DMS53 (cell line): ENCODE measurements around the gene FAM168B.
A peak's percentile ranks its signal among the peaks of the same experiment; 100 is the strongest.
"Not testable (repeated sequence)": the region's sequence is repeated elsewhere in the genome, so short reads cannot be mapped to it uniquely, and the experiment has no call there.

ENCODE experiments used
- DNase-seq: peaks from one replicate; lab custom pipeline; 2025; lab: John Stamatoyannopoulos, UW

Gene FAM168B

GRCh38 chr2:131093006-131093695 lies at the start of gene FAM168B:
TSS of gene FAM168B (minus strand) at chr2:131093460. CDS start at chr2:131082646, 10,814 bp downstream.
- peak; percentile 88 for DNase-seq

GRCh38 chr2:131142849-131143248 lies 49.6 kb upstream of the FAM168B start:
- no peak for DNase-seq

GRCh38 chr2:131140581-131140980 lies 47.3 kb upstream of the FAM168B start:
- no peak for DNase-seq

GRCh38 chr2:131132729-131133128 lies 39.5 kb upstream of the FAM168B start:
- no peak for DNase-seq

DNA sequence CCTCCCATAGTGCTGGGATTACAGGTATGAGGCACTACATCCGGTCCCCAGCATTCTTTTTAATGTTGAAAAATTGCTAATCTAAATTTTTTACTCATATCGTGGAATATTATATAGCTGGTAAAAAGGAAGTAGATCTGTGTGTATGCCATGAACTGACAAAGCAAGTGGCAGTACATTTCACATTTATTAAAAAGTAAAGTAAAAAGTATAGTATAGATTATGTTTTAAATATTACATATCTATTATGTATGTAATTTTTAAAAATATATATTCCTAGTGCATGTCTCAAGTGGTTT lies 37.0 kb upstream of the FAM168B start:
- DNase-seq = no peak

DNA sequence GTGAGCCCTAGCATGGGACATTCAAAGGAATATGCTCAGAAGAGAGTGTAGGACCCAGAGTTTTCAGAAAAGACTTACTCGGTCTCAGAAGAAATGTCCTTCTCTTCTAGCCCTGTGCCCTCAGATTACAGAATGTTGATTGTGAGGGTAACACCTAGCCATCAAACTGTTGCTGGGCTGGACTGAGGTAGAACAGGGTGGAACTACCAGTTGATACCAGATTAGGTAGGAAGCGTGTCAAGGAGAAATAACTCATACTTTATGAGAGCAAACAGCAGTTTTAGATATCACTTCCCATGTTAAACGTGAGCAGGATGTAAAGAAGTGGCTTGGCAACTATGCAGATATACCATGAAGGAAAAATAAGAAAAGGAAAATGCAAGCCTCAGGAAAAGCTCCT lies 34.7 kb upstream of the FAM168B start:
- DNase-seq = no peak

GRCh38 chr2:131127076-131127475 lies 33.8 kb upstream of the FAM168B start:
- DNase-seq = no peak

DNA sequence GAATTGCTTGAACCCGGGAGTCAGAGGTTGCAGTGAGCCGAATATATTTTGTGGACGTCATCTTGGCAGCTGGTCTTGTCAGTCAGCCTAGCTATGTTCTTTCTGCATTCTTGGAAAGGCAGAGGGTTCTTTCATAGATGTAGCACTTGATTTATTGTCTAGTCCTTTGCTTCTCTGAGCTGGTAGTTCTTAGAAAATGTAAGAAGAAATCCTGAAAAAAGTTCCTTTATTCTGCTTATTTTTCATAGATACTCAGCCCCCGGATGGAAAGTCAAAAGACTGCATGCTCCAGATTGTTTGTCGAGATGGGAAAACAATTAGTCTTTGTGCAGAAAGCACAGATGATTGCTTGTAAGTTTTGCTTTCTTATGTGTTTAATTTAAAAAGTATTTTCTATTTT lies 33.2 kb upstream of the FAM168B start:
- no peak for DNase-seq

DNA sequence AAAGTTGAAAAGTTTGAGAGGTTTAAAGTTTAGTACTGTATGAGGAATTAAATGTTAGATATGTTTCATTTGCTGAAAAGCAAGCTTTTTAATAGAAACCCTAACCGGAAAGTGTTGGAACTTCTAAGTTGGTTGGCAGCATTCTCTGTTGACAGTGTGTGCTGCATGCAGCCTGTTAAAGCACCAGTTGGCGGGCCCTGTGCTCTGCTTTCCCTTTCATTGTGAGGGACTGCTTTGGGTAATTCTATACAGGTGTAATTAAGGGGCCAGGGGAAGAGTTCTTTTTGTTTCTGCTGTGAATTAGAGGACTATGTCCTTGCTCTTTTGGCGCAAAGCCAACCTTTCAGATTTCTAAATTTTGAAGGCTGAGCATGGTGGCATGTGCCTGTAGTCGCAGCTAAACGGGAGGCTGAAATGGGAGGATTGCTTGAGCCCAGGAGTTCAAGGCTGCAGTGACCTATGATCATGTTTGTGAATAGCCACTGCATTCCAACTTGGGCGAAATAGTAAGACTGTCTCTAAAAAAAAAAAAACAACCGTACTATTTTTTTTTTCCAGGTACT lies 32.0 kb upstream of the FAM168B start:
- no peak for DNase-seq

DNA sequence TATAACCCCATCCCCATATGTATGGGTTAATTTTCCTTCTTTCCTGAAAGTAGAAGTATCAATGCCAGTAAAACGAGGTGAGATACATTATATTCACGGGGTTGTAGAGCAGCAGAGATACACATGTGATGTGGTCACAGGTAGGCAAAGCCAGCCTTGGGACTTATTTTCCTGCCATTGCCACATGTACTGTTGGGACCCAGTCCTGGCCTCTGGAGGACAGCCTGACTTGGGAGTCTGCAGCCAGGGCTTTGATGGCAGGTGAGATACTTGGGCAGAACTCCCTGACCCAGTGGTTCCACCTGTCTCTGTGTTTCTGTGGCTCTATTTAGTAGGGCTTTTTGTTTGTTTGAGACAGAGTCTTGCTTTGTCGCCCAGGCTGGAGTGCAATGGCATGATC lies 29.9 kb upstream of the FAM168B start:
- DNase-seq = no peak

GRCh38 chr2:131122496-131122895 lies 29.2 kb upstream of the FAM168B start:
- DNase-seq = no peak

GRCh38 chr2:131121464-131121863 lies 28.2 kb upstream of the FAM168B start:
- no peak for DNase-seq

GRCh38 chr2:131120815-131121317 lies 27.6 kb upstream of the FAM168B start:
- no peak for DNase-seq

- no peak for DNase-seq
These were observed 22.5 kb upstream of the FAM168B start for GRCh38 chr2:131115752-131116151.

DNA sequence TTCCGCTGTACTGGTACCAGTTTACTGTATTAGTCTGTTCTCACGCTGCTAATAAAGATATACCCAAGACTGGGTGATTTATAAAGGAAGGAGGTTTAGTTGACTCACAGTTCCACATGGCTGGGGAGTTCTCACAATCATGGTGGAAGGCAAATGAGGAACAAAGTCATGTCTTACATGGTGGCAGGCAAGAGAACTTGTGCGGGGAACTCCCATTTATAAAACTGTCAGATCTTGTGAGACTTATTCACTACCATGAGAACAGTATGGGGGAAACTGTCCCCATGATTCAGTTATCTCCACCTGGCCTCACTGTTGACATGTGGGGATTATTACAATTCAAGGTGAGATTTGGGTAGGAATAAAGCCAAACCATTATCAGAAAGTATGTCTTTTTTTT lies 21.7 kb upstream of the FAM168B start:
- not testable (repeated sequence) for DNase-seq

DNA sequence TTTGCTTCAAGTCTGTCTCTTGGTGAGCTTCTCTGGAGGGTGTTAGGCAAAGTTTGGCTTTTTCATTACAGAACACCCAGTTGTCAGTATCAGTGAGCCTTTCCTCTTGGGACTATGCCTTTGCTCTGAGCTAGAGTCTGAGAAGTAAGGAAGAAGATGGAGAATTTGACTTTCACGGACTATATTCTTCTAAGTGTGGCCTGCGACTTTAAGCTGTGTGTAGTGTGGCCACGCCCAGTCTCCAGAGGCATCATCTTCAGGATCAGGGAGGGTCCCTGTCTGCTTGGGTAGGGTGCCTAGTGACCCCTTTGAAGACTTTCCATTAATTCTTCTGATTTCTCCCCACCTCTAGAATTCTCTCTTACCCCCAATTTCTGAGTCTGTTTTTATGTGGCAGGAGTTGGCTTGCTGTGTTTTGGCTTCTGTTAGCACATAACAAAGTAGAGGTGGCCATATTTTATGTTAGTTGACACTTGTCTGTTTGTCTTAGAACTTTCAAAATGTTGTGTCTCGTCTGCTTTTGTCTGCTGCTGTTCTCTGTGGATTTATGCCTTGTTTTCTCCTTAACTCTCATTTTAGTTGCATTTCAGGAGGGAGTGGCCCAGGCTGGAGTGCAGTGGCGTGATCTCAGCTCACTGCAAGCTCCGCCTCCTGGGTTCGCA lies 20.4 kb upstream of the FAM168B start:
- no peak for DNase-seq

- no peak for DNase-seq
These were observed 19.3 kb upstream of the FAM168B start for GRCh38 chr2:131112529-131112928.

GRCh38 chr2:131105950-131106801 lies 12.9 kb upstream of the FAM168B start:
- peak; percentile 61 for DNase-seq

- DNase-seq = peak; percentile 81
These were observed 12.1 kb upstream of the FAM168B start, which contains the start of gene PLEKHB2 for GRCh38 chr2:131105156-131105949. TSS of gene PLEKHB2 (plus strand) at chr2:131105336. CDS start at chr2:131120942, 15,606 bp downstream.

DNA sequence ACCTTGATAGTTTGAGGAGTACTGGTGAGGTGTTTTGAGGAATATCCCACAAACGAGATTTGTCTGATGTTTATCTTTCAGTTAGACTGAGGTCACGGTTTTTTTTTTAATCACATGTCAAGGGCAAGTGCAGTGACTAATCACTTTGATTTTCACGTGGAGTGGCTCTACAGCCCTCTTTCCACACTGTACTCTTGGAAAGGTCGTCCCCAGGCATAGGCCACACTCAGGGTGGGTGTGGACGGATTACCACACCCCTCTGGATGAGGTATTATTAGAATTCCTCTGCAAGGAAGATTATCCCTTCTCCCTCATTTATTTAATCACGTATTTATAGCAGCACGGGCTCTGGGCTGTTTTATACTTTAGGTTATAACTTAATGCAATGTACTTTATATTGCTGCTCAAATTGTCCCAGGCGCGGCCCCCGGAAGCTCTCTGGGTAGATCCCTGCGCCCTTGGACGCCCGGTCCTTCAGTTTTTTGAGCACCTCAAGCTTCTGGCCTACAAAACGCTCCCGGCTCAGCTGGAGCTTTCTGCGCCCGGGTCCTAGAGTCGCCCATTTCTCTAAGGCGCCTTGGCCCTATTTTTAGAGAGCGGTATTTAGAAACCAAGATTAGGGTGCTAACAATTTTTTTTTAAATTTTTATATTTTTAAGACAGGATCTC lies 11.4 kb upstream of the FAM168B start:
- peak; percentile 75 for DNase-seq

DNA sequence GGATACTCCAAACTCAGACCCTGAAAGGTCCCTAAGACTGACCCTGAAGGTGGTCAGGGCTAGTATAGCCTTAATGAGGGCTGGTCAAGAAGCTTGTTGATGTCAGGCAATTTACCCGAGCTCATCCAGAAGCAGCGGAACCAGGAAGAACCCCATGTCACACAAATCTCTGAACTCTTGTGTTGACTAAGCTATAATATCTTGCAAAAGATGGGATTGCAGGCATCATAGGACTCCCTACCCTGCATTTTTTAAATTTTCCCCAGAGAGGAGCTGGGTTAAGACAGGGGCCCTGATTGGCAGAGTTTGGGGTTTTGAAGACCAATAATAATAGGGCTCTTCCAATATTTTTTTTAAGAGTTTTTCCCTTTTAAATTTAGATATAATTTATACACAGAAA lies 9.9 kb upstream of the FAM168B start:
- no peak for DNase-seq
